ENCODE measurements around the gene FHIT. TPM values are rescaled to one million over a fixed set of nuclear protein-coding genes. Genes with fewer than 3 reads are reported as not detected.

FHIT gene
- polyA plus RNA-seq, 1 of the 3 experiments (the other 2 are of a cell fraction), result 0.41 TPM

DNA sequence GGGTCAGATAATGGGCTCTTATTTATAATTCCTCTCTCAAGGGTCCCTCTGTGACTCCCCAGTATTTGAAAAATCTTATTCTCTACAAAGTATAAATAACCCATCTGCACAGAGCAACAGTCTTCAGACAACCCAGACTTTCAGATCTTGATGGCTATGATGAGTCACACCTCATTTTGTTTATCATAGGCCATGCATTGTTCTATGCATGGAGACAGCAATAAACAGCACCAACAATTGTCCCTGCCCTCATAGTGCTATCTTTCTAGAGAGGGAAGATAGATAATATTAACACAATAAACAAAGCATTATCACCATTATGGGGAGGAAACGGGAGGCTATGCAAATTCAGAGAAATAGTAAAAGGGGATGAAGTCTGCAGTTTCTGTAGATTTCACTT, 13.4 kb downstream of the FHIT start:
- H3K4me2 ChIP-seq, result no peak overlapping the region
- WGBS (ENCODE audit: low lambda C conversion rate), result 58% methylated on average over 1 of the region's 1 CpG
- H3K27ac ChIP-seq (ENCODE audit: low read depth in 2 of 2, low read length in 1 of 2), result no peak overlapping the region
- no peak for DNase-seq
- H3K4me3 ChIP-seq (ENCODE audit: low read depth in 2 of 2, low read length in 1 of 2), result no peak overlapping the region
- no peaks in the 10 kb centered on the region for H3K27me3 ChIP-seq (ENCODE audit: insufficient read depth)
- H4K20me1 ChIP-seq (ENCODE audit: insufficient read depth), result no peaks in the 10 kb centered on the region
- no peaks in the 10 kb centered on the region for H3K4me1 ChIP-seq (ENCODE audit: control insufficient read depth in 1 of 2, insufficient read depth in 2 of 2, low read depth in 1 of 2, low read length in 1 of 2)
- CTCF ChIA-PET, result no interaction called here
- no peaks in the 10 kb centered on the region for H3F3A ChIP-seq (replicated peaks; ENCODE audit: insufficient read depth)
- no peaks in the 10 kb centered on the region for H3K9me3 ChIP-seq
- no peaks in the 10 kb centered on the region for H3K36me3 ChIP-seq (replicated peaks in 1 of 2; ENCODE audit: control insufficient read depth in 1 of 2, insufficient read depth in 2 of 2, low read length in 1 of 2)
- TF ChIP-seq RFX5 (IDR thresholded peaks at IDR 0.05; ENCODE audit: low read length), result no peak
- no peak for TF ChIP-seq RCOR1 (IDR thresholded peaks at IDR 0.05; ENCODE audit: low read length)
- TF ChIP-seq JUND (IDR thresholded peaks at IDR 0.05), result no peak
- no peak for TF ChIP-seq MEF2A (IDR thresholded peaks at IDR 0.05; ENCODE audit: borderline replicate concordance, low read depth)
- no peak for TF ChIP-seq TCF12 (IDR thresholded peaks at IDR 0.05)
- no peak for TF ChIP-seq MXI1 (IDR thresholded peaks at IDR 0.05; ENCODE audit: low read depth, low read length)
- no peak for TF ChIP-seq EZH2phosphoT487 (IDR thresholded peaks at IDR 0.05; ENCODE audit: borderline replicate concordance, low read depth)
- no peak for TF ChIP-seq FOXJ3 (CRISPR knock-in tag; IDR thresholded peaks at IDR 0.05)
- TF ChIP-seq, protein P1, sequence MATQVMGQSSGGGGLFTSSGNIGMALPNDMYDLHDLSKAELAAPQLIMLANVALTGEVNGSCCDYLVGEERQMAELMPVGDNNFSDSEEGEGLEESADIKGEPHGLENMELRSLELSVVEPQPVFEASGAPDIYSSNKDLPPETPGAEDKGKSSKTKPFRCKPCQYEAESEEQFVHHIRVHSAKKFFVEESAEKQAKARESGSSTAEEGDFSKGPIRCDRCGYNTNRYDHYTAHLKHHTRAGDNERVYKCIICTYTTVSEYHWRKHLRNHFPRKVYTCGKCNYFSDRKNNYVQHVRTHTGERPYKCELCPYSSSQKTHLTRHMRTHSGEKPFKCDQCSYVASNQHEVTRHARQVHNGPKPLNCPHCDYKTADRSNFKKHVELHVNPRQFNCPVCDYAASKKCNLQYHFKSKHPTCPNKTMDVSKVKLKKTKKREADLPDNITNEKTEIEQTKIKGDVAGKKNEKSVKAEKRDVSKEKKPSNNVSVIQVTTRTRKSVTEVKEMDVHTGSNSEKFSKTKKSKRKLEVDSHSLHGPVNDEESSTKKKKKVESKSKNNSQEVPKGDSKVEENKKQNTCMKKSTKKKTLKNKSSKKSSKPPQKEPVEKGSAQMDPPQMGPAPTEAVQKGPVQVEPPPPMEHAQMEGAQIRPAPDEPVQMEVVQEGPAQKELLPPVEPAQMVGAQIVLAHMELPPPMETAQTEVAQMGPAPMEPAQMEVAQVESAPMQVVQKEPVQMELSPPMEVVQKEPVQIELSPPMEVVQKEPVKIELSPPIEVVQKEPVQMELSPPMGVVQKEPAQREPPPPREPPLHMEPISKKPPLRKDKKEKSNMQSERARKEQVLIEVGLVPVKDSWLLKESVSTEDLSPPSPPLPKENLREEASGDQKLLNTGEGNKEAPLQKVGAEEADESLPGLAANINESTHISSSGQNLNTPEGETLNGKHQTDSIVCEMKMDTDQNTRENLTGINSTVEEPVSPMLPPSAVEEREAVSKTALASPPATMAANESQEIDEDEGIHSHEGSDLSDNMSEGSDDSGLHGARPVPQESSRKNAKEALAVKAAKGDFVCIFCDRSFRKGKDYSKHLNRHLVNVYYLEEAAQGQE (IDR thresholded peaks at IDR 0.05; ENCODE audit: low read depth, low read length), result no peak
- TF ChIP-seq FOSL2 (IDR thresholded peaks at IDR 0.05; ENCODE audit: borderline replicate concordance, low read depth), result no peak
- TF ChIP-seq YY1 (IDR thresholded peaks at IDR 0.05; ENCODE audit: low read depth), result no peak
- TF ChIP-seq, protein P2, sequence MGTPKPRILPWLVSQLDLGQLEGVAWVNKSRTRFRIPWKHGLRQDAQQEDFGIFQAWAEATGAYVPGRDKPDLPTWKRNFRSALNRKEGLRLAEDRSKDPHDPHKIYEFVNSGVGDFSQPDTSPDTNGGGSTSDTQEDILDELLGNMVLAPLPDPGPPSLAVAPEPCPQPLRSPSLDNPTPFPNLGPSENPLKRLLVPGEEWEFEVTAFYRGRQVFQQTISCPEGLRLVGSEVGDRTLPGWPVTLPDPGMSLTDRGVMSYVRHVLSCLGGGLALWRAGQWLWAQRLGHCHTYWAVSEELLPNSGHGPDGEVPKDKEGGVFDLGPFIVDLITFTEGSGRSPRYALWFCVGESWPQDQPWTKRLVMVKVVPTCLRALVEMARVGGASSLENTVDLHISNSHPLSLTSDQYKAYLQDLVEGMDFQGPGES (IDR thresholded peaks at IDR 0.05; ENCODE audit: low read depth, low read length), result no peak
- TF ChIP-seq GABPA (IDR thresholded peaks at IDR 0.05; ENCODE audit: low read depth), result no peak
- TF ChIP-seq, protein P3, sequence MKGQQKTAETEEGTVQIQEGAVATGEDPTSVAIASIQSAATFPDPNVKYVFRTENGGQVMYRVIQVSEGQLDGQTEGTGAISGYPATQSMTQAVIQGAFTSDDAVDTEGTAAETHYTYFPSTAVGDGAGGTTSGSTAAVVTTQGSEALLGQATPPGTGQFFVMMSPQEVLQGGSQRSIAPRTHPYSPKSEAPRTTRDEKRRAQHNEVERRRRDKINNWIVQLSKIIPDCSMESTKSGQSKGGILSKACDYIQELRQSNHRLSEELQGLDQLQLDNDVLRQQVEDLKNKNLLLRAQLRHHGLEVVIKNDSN (IDR thresholded peaks at IDR 0.05; ENCODE audit: borderline replicate concordance, low read depth), result no peak
- TF ChIP-seq SIN3A (IDR thresholded peaks at IDR 0.05; ENCODE audit: borderline replicate concordance, low read depth, low read length), result no peak
- no peak overlapping the region for H2AFZ ChIP-seq (ENCODE audit: low read depth)
- H3K79me2 ChIP-seq (ENCODE audit: insufficient read depth), result no peaks in the 10 kb centered on the region
- no peak overlapping the region for H3K9ac ChIP-seq
- POLR2A ChIA-PET, result no interaction called here
- no peaks in the 10 kb centered on the region for H3K9me2 ChIP-seq
